Measurements from ENCODE around the gene SEMA5A. TPM values are rescaled to one million over a fixed set of nuclear protein-coding genes. Genes with fewer than 3 reads are reported as not detected.

Gene SEMA5A
- total and polyA plus RNA-seq, 2 of the 13 experiments (the other 11 are each of a cell fraction or from before 2014, with no cell fraction given) = 0.01 TPM; not detected in 1

DNA sequence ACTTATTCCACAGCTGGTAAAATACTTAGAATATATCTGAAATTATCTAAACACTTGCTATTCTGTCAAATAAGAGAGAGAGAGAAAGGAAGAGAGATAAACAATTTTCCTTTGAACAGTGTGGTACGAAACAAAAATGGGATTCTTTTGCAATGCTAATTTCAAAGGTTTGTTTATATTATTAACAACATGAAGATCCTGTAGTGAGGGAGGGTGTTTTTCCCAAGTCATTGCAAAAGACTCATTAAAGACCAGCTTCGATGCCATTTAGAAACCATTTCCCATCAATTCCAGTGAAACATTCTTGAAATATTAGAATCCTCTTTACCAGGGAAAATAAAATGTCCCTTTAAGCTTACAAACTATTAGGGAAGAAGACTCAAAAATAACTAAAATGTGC lies 505.4 kb downstream of the SEMA5A start (continued):
- TF ChIP-seq ZNF34 (CRISPR knock-in tag; IDR thresholded peaks at IDR 0.05; ENCODE audit: borderline replicate concordance) = no peak
- no peak for TF ChIP-seq ZNF331 (CRISPR knock-in tag; IDR thresholded peaks at IDR 0.05)

DNA sequence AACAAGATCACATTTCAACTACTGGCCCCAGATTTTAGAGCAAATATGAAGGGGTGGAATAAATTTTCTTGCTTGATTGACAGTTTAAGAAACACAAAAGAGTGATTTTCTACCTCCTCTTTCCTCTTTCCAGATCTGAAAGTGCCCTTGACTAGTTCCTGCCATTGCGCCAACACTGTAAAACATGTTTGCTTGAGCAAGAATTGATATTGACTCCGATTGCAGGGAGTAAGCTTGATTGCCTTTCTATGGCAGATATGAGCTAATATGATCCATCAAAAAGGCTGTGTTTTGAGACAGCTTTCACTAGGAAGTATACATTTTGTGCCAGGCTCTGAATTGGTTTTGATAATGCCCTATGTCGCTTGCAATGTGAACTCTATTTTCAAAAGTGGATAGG lies 508.8 kb downstream of the SEMA5A start:
- BruUV-seq (replicated peaks) = no TSS peak
- Histone ChIP-seq H3K79me2 (ENCODE audit: insufficient read depth, low read length) (no peaks in the 10 kb centered on the region), H3K27me3 (ENCODE audit: control insufficient read depth in 1 of 2, insufficient read depth in 2 of 2, low read length in 2 of 2) (no peaks in the 10 kb centered on the region; a peak in 1 of 5 replicates), H2AFZ (ENCODE audit: low read length) (no peak overlapping the region), H3K9me3 (ENCODE audit: low read length) (peaks cover 88% of the 10 kb centered on the region), H4K20me1 (ENCODE audit: insufficient read depth, low read length) (no peaks in the 10 kb centered on the region), H3K36me3 (replicated peaks in 1 of 2; ENCODE audit: control insufficient read depth in 1 of 2, insufficient read depth in 2 of 2, low read length in 2 of 2) (no peaks in the 10 kb centered on the region), H3K9ac (ENCODE audit: insufficient read depth, low read depth, low read length) (no peak overlapping the region), H3K4me3 (replicated peaks in 1 of 3; ENCODE audit: insufficient read depth in 1 of 3, low read depth in 2 of 3, low read length in 3 of 3) (no peak overlapping the region), H3K4me2 (ENCODE audit: low read depth, low read length) (no peak overlapping the region), H3K27ac (ENCODE audit: extremely low read length, insufficient read depth, low read length) (no peak overlapping the region), H3K4me1 (ENCODE audit: insufficient read depth, low read length) (no peaks in the 10 kb centered on the region)
- in situ Hi-C loops (cut with HindIII; ENCODE audit: extremely low pct_ligation_motif_present, low pct_unique_long_range_greater_than_20kb) = no loop called here
- intact Hi-C loops (cut with micrococcal nuclease; ENCODE audit: unreplicated experiment) = no loop called here
- POLR2A ChIA-PET = no interaction called here
- CTCF ChIA-PET (ENCODE audit: low intra/inter-chr PET ratio, low total read pairs) = no interaction called here
- 10% methylated on average over 3 of the region's 3 CpGs for WGBS (ENCODE audit: low lambda C conversion rate)
- ATAC-seq (no peak), FAIRE-seq (no peak), DNase-seq (ENCODE audit: low spot score) (no peak)
- no peak for TF ChIP-seq NCOA5 (CRISPR knock-in tag; IDR thresholded peaks at IDR 0.05)
- TF ChIP-seq, protein P1, sequence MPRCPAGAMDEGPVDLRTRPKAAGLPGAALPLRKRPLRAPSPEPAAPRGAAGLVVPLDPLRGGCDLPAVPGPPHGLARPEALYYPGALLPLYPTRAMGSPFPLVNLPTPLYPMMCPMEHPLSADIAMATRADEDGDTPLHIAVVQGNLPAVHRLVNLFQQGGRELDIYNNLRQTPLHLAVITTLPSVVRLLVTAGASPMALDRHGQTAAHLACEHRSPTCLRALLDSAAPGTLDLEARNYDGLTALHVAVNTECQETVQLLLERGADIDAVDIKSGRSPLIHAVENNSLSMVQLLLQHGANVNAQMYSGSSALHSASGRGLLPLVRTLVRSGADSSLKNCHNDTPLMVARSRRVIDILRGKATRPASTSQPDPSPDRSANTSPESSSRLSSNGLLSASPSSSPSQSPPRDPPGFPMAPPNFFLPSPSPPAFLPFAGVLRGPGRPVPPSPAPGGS (CRISPR knock-in tag; IDR thresholded peaks at IDR 0.05) = no peak
- no peak for TF ChIP-seq ADNP (CRISPR knock-in tag; IDR thresholded peaks at IDR 0.05)
- TF ChIP-seq, protein P2, sequence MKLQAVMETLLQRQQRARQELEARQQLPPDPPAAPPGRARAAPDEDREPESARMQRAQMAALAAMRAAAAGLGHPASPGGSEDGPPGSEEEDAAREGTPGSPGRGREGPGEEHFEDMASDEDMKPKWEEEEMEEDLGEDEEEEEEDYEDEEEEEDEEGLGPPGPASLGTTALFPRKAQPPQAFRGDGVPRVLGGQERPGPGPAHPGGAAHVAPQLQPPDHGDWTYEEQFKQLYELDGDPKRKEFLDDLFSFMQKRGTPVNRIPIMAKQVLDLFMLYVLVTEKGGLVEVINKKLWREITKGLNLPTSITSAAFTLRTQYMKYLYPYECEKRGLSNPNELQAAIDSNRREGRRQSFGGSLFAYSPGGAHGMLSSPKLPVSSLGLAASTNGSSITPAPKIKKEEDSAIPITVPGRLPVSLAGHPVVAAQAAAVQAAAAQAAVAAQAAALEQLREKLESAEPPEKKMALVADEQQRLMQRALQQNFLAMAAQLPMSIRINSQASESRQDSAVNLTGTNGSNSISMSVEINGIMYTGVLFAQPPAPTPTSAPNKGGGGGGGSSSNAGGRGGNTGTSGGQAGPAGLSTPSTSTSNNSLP (IDR thresholded peaks at IDR 0.05; ENCODE audit: low read depth, low read length) = no peak
